SU-DHL-6 (cell line): ENCODE measurements around the gene LSM3.

Experiments
- H2AFZ ChIP-seq: fragments of 200-600 bp; sonication (generic); 2 replicates; pipeline ENCODE4 v1.6.1; 2014; ENCODE audit warnings: low read depth, mild to moderate bottlenecking, moderate library complexity, mixed read lengths, antibody characterized with exemption, low read length; ENCODE audit not compliant: severe bottlenecking
- H3F3A ChIP-seq: fragments of 200-600 bp; shearing (Covaris generic); 2 replicates; pipeline ENCODE4 v1.6.0; 2016; ENCODE audit warnings: antibody characterized with exemption, mild to moderate bottlenecking; ENCODE audit not compliant: insufficient read depth
- H3K27ac ChIP-seq: fragments of 200-600 bp; sonication (generic); 2 replicates; pipeline ENCODE4 v1.5.1; 2016; ENCODE audit warnings: low read depth, mild to moderate bottlenecking, low read length, moderate library complexity, mixed read lengths
- H3K27me3 ChIP-seq: fragments of 200-600 bp; sonication (generic), shearing (Covaris generic); 2 replicates; pipeline ENCODE4 v1.6.0; 2014; ENCODE audit warnings: mild to moderate bottlenecking, low read length
- H3K36me3 ChIP-seq: fragments of 200-600 bp; sonication (generic); 2 replicates; pipeline ENCODE4 v1.6.1; 2014; ENCODE audit warnings: mild to moderate bottlenecking, low read length, mixed read lengths
- H3K4me2 ChIP-seq: fragments of 300-600, 200-600 bp; shearing (Covaris generic), sonication (generic); 2 replicates; pipeline ENCODE4 v1.6.0; 2014; ENCODE audit warnings: low read length, low read depth, mild to moderate bottlenecking; ENCODE audit not compliant: poor library complexity, severe bottlenecking
- H3K4me3 ChIP-seq: fragments of 200-600 bp; sonication (generic); 2 replicates; pipeline ENCODE4 v1.5.1; 2014; ENCODE audit warnings: antibody characterized with exemption, low read length, mild to moderate bottlenecking, mixed read lengths; ENCODE audit not compliant: insufficient read depth, poor library complexity, severe bottlenecking
- H3K79me2 ChIP-seq: fragments of 200-600 bp; sonication (generic); 2 replicates; pipeline ENCODE4 v1.6.1; 2014; ENCODE audit warnings: mild to moderate bottlenecking, low read length, moderate library complexity; ENCODE audit not compliant: insufficient read depth
- H3K9ac ChIP-seq: fragments of 200-600 bp; sonication (generic); 2 replicates; pipeline ENCODE4 v1.7.0; 2014; ENCODE audit warnings: mild to moderate bottlenecking, low read length
- H3K9me2 ChIP-seq: fragments of 200-600 bp; sonication (generic); replicated peaks from 2 replicates; pipeline ENCODE4 v1.6.1; 2014; ENCODE audit warnings: low read length; ENCODE audit not compliant: insufficient read depth
- H3K9me3 ChIP-seq: fragments of 200-600 bp; sonication (generic); 2 replicates; pipeline ENCODE4 v1.6.1; 2014; ENCODE audit warnings: low read length, mixed read lengths; ENCODE audit not compliant: insufficient read depth
- H4K20me1 ChIP-seq: fragments of 200-600 bp; sonication (generic); 2 replicates; pipeline ENCODE4 v1.6.1; 2014; ENCODE audit warnings: low read depth, mild to moderate bottlenecking, antibody characterized with exemption, low read length, moderate library complexity, mixed read lengths
- CTCF ChIP-seq: fragments of 200-600 bp; sonication (generic); IDR thresholded peaks from one replicate; pipeline ENCODE4 v1.5.1; 2017; ENCODE audit warnings: antibody characterized with exemption, mild to moderate bottlenecking, low read length, moderate library complexity; ENCODE audit not compliant: insufficient read depth, poor library complexity, severe bottlenecking
- EZH2phosphoT487 ChIP-seq: fragments of 200-600 bp; sonication (generic), shearing (Covaris generic); conservative IDR thresholded peaks from 2 replicates; pipeline ENCODE4 v1.6.1; 2018; ENCODE audit warnings: mild to moderate bottlenecking, antibody characterized with exemption, low read length, moderate library complexity, mixed read lengths

The LSM3 gene

DNA sequence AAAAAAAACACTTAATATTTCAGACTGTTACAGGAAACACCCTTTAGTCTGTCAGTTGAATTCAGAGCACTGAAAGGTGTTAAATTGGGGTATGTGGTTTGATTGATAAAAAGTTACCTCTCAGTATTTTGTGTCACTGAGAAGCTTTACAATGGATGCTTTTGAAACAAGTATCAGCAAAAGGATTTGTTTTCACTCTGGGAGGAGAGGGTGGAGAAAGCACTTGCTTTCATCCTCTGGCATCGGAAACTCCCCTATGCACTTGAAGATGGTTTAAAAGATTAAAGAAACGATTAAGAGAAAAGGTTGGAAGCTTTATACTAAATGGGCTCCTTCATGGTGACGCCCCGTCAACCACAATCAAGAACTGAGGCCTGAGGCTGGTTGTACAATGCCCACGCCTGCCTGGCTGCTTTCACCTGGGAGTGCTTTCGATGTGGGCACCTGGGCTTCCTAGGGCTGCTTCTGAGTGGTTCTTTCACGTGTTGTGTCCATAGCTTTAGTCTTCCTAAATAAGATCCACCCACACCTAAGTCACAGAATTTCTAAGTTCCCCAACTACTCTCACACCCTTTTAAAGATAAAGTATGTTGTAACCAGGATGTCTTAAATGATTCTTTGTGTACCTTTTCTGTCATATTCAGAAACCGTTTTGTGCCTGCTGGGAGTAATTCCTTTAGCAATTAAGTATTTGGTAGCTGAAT is 35.9 kb upstream of the LSM3 start:
- H3K27ac ChIP-seq, result no peak overlapping the region

DNA sequence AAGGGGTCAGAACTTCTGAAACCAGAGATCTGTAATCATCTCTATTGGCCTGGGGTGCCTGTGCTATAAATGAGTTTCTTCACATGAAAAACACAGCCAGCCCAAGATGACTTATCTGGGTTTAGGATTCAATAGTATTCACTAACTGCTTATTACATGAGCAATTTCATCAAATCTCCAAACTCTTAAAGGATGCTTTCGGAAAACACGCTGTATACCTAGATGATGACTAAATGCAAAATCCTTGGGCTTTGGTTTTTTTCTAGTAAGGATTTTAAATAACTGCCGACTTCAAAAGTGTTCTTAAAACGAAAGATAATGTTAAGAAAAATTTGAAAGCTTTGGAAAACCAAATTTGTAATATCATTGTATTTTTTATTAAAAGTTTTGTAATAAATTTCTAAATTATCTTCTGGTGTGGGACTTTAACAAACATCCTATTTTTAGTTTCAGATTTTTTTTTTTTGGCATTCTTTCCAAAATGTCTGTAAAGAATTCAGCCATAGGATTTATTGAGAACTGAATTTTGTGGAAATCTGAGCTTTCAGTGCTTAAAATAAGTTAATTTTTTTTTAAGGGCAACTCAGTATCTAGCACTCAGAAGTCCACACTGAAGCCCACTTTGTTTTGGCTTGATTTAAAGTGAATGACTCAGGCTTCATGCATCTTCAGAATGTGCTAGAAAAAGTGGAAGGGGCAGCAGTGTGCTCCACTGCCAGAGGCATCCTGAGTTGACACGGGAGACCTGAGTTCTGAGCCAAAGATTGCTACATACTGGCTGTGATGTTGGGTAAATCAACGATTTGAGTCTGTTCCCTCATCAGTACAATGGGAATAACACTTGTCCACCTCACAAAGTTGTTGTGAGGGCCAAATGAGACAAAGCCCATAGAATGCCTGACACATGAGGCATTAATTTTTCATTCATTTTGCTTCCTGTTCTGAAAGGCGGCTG is 35.1 kb upstream of the LSM3 start:
- H3K27me3 ChIP-seq, result no peaks in the 10 kb centered on the region
- no peaks in the 10 kb centered on the region for H4K20me1 ChIP-seq
- no peak overlapping the region for H3K4me2 ChIP-seq
- no peak overlapping the region for H3K27ac ChIP-seq
- H3K9me3 ChIP-seq, result no peaks in the 10 kb centered on the region
- no peaks in the 10 kb centered on the region for H3K36me3 ChIP-seq
- no peaks in the 10 kb centered on the region for H3K79me2 ChIP-seq
- no peaks in the 10 kb centered on the region for H3F3A ChIP-seq
- H2AFZ ChIP-seq, result no peak overlapping the region
- TF ChIP-seq EZH2phosphoT487 (no peak), CTCF (no peak)
- no peak overlapping the region for H3K4me3 ChIP-seq
- no peak overlapping the region for H3K9ac ChIP-seq
- H3K9me2 ChIP-seq, result no peaks in the 10 kb centered on the region

More for the DNA sequence above, 35.9 kb upstream of the LSM3 start:
- Histone ChIP-seq H3K79me2 (no peaks in the 10 kb centered on the region), H2AFZ (no peak overlapping the region), H3K4me3 (no peak overlapping the region), H4K20me1 (no peaks in the 10 kb centered on the region), H3K9me3 (no peaks in the 10 kb centered on the region), H3K4me2 (no peak overlapping the region), H3K9ac (no peak overlapping the region), H3K36me3 (no peaks in the 10 kb centered on the region), H3K9me2 (no peaks in the 10 kb centered on the region), H3K27me3 (no peaks in the 10 kb centered on the region), H3F3A (no peaks in the 10 kb centered on the region)
- TF ChIP-seq EZH2phosphoT487 (no peak), CTCF (no peak)

DNA sequence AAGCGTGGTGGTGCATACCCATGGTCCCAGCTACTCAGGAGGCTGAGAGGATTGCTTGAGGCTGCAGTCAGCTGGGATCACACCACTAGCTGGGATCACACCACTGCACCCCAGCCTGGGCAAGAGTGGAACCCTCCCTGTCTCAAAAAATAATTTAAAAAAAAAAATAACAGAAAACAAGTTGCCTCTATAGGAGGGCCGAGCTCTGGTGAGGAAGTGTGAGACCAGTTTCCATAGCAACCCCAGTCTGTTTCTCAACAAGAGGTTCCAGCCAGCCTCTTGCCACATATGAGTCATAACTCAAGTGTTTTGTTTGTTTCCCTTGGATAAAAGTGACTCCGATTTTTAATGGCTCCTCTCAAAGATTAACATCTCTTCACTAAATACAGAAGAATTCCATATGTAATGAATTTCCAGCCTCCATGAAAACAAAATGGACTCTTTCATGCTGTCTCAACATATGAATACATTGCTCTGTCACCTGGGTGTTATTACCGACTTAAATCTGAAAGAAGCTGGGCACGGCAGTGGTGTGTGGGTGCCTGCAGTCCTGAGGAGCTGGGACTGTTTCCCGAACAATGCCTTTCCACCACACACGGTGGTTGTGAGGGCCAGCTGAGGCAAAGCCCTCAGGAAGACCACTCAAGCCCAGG is 34.1 kb upstream of the LSM3 start:
- no peak overlapping the region for H3K4me3 ChIP-seq
- no peaks in the 10 kb centered on the region for H3K27me3 ChIP-seq
- H3K36me3 ChIP-seq, result no peaks in the 10 kb centered on the region
- H3K27ac ChIP-seq, result no peak overlapping the region
- H3K9ac ChIP-seq, result no peak overlapping the region
- TF ChIP-seq EZH2phosphoT487 (no peak), CTCF (no peak)
- H3F3A ChIP-seq, result no peaks in the 10 kb centered on the region
- H3K9me2 ChIP-seq, result no peaks in the 10 kb centered on the region
- no peak overlapping the region for H2AFZ ChIP-seq
- no peaks in the 10 kb centered on the region for H3K79me2 ChIP-seq
- H3K4me2 ChIP-seq, result no peak overlapping the region
- H4K20me1 ChIP-seq, result no peaks in the 10 kb centered on the region
- H3K9me3 ChIP-seq, result no peaks in the 10 kb centered on the region
